ENCODE results near the gene PTRHD1.

The PTRHD1 gene

DNA sequence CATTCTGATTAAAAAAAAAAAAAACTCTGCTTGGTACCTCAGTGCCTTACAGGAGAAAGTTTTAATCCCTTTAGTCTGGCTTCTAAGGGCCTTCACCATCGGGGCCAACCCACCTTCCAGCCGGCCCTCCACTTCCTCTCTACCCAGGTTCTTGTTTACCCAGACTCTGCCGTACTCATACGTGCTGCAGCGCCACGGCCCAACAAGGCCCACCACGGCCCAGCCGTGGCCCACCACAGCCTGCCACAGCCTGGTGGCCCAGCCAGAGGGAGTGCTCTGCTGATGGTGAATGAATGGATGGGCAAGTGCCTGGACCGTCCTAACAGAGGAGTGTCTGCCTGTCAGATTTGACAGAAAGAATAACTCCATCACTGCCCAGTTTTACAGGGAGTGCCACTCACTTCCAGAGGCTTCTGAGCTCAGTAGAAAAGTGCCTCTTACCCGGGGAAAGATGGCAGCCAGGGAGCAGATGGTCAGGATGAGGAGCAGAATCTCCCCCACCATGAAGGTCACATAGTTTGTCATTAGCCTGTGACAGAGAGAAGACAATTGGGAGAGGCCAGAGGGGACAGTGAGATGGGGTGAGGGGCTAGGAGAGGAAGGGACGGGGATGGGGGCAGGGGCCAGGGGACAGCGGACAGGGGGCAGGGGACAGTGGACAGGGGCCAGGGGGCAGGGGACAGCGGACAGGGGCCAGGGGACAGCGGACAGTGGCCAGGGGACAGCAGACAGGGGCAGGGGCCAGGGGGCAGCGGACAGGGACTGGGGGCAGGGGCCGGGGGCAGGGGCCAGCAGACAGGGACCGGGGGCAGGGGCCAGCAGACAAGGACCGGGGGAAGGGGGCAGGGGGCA, 38.3 kb upstream of the PTRHD1 start:
- FAIRE-seq: no peak
- DNase-seq (ENCODE audit: extremely low spot score, insufficient read length, low read depth): no peak

DNA sequence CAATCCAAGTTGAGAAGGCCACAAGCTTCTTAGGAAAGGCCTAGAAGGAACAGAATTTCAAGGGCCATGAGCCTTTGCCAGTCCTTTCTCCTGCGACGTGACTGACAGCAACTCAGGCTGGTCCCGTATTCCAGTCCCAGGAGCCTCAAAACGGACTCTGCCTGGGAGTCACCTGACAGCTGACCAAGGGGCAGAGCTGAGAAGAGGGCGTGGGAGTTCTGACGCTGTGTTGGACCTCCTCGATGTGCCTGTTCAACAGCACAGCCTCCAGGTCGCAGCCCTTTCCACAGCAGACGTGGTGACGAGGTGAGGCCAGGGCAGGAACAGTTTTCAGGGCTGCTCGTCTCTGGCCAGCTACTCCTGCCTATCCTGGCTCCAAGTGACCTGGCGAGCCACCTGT, 37.6 kb upstream of the PTRHD1 start:
- no peak for DNase-seq (ENCODE audit: extremely low spot score, insufficient read length, low read depth)
- FAIRE-seq: no peak

DNA sequence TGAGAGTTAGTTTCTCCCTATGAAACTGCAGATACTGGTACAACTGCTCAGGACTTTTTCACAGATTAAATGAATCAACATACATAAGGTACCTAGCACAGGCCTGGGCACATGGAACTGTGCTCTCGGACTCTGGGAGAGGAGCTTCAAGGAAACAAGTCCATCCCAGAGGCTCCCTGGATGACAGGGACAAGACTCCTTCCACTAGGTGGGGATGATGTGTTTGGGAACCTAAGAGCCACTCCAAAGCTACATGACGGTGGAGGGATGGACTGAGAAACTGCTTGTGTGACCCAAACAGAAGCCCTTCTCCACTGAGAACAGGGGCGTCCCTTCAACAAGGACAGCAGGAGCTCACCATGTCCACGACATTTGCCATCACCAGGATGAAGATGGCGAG, 37.2 kb upstream of the PTRHD1 start:
- DNase-seq (ENCODE audit: extremely low spot score, insufficient read length, low read depth) (no peak), FAIRE-seq (no peak)

DNA sequence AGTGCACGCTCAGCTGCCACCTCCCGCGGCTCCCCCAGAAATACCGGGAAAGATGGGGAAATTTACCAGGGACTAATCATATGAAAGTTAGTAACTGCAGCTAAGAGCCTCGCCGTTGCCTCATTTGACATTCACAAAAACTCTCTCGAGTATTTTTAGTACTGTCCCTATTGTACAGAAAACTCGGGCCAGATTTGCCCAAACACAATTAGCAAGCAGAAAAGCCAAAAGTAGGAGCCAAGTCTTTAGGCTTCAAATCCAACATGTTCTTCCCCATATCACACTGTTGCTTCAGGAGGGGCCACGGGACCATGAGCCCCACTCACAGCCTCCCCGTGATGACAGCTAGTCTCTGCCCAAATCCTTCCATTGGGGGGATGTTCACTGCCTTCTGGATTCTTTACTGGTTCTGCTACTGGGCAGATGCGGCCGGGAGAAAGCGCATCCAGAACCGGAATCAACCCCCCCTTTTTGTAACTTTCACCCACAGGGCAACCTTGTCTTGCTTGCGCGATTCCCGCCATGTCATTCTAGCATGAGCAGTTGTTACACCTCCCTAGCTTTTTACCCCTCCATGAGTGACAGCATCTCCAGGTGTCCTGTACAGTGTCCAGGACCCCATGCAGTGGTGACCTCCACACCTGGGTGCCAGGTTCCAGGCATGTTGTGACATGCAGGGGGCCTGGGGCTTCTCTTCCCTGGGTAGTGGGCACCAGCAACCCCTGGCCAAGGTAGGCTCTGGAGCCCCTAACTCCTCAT, 35.2 kb upstream of the PTRHD1 start:
- no peak for DNase-seq (ENCODE audit: extremely low spot score, insufficient read length, low read depth)
- FAIRE-seq: no peak

DNA sequence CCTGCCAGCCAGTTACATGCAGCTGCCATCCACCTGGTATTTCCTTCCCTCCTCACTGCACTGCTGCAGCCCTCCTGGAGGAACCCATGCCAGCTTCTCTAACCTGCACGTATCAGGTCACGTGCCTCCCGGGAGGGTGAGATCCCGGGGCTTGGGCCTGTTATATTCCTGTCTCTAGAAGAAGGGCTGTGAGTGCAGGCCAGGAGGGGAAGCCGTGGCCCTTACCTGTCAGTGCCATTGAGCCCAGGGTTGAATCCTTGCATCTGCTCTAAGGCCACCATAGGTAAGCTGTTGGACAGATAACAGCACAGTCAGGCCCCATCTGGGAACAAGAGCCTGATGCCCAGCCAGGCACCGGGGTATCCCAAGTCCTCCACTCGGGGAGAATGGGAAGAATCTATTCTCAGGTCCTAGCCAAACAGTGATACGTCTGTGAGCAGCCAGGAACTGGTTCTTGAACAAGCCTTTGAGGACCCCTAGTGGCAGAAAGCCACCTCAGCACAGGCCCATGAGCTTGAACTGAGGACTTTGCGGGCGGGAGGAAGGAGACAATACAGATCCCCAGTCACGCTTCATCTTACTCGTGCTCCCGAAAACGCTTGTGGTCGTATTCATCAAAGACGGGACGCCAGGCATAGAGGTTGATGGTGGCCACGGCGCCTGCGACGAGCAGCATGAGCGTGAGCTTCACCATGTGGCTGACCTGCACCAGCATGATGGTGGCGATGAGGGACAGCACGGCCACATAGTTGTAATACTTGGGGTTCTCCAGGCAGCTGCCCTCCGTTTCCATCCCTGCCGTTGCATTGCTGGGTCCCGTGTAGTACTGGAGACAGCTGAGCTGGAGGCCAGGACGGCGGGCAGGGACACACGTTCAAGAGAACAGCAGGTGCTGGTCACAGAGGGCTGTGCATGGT, 34.4 kb upstream of the PTRHD1 start:
- DNase-seq (ENCODE audit: extremely low spot score, insufficient read length, low read depth) (peak; percentile 81), FAIRE-seq (peak; percentile 91)

DNA sequence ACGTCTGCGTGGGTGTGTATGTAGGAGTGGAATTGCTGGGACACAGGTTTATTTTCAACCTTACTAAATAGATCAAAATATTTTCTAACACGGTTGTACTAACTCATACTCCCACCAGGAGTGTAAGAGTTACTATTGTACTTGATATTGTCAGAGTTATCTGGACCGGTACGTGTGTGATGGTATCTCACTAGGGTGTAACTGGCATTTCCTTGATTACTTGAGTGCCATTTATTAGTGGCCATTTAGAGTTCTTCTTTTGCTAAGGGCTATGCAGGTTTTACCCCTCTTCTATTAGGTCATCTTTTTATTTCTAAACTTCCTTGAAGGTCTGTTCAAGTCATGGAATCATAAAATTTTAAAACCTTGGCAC, 33.6 kb upstream of the PTRHD1 start:
- DNase-seq (ENCODE audit: extremely low spot score, insufficient read length, low read depth) (no peak), FAIRE-seq (no peak)

DNA sequence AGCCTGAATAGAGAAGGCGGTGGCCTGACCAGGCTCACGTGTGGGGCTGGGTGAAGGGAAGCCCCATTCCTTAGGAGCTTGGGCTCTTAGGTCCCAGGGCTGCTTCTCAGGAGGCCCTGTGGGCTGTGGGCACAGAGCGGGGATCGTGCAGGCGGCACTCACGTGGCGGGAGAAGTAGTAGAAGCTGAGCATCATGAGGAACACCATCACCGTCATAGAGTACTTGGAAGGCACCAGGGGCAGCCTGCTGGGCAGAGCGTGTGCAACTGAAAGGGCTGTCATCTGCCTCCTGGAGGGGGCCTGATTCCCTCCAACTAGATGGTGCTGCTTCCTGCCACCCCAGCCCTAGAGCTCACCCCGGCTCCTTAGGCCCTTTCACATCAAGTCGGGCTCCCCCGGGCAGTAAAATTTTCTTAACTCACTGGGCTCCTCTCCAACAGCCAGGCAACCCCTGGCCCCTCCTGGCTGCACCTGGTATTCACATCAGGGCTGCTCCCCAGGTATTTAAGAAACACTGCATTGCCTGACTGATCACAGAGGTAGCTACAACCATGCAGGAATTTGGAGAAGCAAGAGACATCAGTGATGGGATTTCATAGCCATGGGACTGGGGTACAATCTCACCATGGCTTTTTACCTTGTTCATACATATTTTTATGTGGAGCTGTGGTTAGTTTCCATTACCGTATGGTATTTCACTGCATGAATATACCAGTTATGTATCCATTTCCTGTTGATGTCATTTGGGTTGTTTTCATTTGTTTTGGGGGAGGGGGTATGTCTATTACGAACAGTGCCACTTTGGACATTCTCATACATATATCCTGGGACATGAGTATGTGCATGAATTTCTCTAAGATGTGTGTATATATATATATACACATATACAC, 32.9 kb upstream of the PTRHD1 start:
- FAIRE-seq (no peak), DNase-seq (ENCODE audit: extremely low spot score, insufficient read length, low read depth) (no peak)

DNA sequence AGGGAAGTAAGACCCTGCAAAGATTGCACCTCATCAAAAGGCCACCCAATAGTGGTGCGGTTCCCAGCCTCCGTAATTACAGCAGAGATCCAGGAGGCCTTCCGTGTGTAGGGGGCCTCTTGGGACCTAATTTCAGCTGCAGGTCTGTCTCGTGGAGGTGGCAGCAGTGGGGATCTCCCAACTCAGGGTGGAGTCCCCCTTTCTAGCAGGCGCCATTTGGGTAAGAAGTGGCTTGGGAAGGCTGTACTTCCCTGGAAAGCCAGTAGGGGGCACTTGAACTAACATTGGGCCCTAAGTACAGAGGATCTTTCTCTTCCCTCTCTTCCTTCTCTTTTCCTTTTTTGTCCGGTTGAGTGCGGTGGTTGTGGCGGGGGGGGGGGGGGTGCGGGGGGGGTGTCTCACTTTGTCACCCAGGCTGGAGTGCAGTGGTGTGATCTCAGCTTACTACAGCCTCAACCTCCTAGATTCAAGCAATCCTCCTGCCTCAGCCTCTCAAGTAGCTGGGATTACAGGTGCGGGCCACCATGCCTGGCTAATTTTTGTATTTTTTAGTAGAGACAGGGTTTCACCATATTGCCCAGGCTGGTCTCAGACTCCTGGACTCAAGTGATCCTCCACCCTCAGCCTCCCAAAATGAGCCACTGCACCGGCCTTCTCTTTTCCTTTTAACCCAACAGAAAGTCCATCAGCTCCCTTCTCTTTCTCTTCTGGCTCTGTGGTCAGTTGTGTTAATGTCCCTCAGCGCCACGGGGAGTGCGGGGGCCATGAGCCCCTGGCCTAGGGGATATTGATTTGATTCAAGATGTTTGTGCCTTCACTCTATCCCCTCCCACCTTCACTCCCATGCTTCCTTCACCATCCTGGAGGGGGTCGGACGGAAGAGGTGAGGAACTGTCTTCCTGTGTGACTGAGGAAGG, 32.0 kb upstream of the PTRHD1 start:
- DNase-seq (ENCODE audit: extremely low spot score, insufficient read length, low read depth): no peak

DNA sequence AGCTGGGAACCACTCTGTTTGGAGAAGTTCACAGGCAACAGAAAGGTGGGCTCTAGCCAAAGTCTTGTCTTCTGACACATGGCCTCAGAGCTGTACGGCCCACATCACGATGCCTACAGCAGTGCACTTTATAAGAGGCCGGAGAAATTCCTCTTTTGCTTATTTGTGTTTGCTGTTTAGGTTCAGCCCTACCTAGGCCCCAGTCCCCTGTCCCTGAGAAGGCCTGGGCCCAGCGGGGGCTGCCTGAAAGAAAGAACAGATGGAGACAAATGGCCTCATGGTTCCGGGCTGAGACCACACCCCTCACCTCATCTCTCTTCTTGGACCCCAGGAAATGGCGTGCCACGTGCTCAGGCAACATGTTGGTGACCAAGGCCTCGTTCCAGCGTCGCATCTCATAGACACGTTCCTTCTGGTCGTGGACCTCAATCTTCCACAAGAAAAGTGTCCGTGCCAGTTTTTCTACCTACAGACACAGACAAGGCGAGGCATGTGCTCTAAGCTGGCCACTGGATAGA, 30.9 kb upstream of the PTRHD1 start:
- DNase-seq (ENCODE audit: extremely low spot score, insufficient read length, low read depth): no peak
- FAIRE-seq: no peak

More for the DNA sequence above, 32.0 kb upstream of the PTRHD1 start:
- no peak for FAIRE-seq

DNA sequence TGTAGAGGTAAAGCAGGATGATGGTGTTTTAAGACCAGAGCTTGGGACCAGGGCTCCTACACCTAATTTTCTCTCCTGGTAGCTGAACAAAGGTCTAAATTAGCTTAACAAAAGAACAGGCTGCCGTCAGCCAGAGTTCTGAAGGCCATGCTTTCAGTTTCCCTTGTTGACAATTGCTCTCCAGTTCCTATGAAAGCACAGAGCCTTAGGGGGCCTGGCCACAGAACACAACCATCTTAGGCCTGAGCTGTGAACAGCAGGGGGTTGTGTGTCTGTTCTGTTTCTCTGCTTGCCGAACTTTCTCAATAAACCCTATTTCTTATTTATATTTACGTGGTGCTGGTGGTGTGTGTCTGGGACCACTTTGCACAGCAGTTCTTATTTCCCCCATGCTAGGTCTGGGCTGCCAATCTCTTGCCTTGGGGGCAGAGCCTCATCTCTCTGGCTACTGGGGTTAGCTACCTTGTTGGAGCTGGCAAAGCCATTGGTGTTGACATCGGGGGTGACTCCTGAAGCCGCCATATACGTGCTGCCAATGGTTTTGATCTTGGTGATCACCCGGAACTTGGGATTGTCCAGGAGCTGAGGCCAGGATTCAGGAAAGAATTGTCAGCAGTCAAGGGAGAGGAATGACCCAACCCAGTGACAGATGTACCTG, 29.0 kb upstream of the PTRHD1 start:
- FAIRE-seq (no peak), DNase-seq (ENCODE audit: extremely low spot score, insufficient read length, low read depth) (no peak)

DNA sequence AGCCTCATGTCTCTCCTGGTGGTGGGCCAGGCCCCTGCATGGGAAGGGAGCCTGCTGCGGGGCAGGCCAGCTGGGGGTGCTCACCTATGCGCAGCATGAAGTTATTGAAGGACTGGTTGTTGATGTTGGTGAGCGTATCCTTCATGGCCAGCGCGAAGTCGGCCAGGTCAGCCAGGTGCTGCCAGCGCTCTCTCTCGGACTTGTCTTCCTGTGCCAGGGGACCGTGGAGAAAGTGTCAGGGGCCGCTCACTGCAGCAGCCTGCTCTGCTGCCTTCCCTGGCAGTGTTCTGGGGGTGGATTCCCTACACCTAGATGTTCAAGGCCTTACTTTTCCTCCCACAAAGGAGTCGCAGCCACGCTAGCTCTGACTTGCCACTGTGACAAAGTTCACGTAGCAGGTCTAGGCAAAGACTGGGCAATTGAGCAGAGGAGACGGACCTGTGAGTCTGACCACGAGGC, 28.3 kb upstream of the PTRHD1 start:
- no peak for FAIRE-seq
- DNase-seq (ENCODE audit: extremely low spot score, insufficient read length, low read depth): no peak

DNA sequence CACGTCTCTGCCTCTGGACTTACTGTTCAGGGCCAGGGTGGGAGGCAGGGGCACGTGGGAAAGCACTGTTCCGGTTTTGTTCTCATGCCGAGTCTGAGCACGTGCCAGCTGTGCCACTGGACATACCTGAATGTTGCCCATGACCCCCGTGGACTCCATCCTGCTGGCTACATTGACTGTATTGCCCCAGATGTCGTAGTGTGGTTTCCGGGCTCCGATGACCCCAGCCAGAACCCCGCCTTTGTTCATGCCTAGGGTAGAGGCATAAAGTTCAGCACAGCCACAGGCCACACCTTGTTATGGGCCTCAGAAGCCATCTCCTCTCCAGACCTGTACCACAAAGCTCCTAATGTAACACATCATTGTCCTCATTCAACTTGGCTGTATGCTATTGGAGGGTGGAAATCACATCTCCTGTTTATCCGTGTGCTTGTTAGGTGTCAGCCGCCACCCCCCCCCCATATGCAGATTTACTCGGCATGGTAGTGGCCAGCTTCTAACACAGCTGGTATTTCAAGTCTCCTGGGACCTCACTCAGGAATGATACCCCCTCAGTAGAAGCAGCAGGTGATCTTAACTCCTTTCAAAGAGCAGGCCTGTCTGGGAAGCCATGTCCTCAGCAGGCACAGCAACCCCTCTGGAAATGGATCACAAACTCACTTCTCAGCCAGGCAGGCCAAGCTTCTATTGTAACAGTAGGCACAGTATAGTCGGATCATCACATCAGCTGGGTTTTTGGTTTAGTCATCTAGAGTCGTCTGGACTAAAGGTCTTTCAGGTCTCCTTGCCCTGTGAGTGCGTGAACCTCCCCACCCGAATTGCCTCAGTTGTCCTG, 27.6 kb upstream of the PTRHD1 start:
- DNase-seq (ENCODE audit: extremely low spot score, insufficient read length, low read depth) (no peak), FAIRE-seq (no peak)

DNA sequence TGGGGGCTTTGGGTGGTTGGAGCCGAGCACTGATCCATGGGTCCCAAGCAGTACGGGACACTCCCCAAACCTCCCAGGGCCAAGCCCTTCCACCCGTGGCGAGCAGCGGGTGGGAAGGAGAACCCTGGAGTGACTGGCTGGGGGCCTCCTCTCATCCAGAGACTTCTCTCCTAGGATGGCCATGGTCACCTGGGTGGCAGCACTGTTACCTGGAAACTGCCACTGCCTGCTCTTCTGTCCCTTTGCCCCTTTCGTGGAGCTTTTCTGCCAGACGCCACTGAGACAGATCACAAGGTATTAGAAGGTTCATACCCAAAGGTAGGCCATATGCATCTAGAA, 27.0 kb upstream of the PTRHD1 start:
- DNase-seq (ENCODE audit: extremely low spot score, insufficient read length, low read depth) (no peak), FAIRE-seq (no peak)

DNA sequence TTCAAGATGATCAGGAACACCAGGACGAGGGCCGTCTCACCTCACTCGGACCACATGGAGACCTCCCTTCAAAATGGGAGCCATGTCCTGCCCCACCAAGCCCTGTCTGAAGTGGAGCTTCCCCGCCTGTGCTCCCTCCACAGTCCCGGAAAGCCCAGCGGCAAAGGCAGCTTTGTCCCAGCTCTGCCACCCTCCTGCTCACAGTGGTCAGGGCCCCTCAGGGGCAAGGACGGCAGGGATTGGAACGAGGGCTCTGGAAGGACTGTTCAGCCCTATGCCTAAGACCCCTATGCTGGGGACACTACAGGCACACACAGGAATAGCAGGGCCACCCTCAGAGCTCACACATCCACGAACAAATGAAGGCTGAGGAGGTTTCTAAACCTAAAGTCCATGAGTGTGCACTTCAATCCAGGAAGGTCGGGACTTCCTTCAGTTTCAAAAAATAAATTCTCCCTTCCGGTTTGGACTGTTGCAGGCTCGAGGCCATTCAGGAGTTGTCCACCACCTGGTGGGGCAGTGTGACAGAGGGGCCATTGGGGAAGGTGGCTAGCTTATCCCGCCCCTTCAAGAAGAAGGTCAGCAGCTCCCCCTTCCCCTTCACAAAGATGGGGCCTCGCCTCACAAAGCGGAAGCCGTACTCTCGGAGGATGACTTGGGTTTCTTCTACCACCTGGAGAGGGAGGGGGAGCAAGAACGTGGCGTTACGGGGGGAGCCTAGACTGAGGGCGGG, 26.4 kb upstream of the PTRHD1 start:
- FAIRE-seq (no peak), DNase-seq (ENCODE audit: extremely low spot score, insufficient read length, low read depth) (no peak)

DNA sequence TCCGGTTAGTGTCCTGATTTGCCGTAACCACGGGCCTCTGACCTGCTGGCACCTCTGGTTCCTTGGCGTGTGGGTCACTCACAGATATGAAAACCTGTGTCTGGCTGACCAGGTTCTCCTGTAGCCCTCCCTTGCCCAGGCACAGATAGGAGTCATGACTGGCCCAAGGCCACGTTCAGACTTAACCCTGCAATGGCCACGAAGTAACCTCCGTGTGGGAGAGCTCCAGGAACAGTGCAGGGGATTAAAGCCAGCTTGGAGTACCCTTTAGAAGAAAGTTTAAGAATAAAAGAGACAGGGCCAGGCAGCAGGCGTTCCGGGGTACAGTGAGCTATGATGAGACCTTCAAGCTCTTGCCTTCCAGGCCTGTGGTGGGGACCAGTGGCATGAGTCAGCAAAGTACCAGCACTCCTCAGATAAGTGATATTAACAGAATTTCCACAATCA, 25.6 kb upstream of the PTRHD1 start:
- FAIRE-seq: no peak
- no peak for DNase-seq (ENCODE audit: extremely low spot score, insufficient read length, low read depth)

DNA sequence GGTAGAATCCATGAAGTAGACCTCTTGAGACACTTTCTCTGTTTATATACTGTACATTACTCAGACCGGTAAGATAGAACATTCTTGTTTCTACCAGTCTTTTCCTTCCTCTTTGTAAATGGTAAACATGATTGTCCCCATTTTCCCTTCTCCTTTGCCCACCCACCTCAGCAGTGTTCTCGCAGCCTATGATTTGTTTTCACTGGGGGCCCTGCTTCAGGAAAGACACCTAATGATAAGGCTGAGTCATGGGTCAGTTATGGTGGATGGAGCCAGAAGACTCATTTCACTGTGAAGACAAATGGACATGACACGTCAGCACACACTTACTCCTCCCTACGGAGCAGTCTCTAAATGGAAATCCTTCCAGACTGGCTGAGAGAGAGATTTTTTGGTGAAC, 23.7 kb upstream of the PTRHD1 start:
- DNase-seq (ENCODE audit: extremely low spot score, insufficient read length, low read depth): no peak
- no peak for FAIRE-seq

All from GM18507 (cell line).